Muscle of leg (tissue), 11 donors: Measurements from ENCODE around the gene MAPK8IP3. TPM values are rescaled to one million over a fixed set of nuclear protein-coding genes. Genes with fewer than 3 reads are reported as not detected.

ENCODE experiments used
- DNase-seq: peaks from one replicate; pipeline ENCODE4 v3.0.0; 2013
- H3K27ac ChIP-seq: one replicate; pipeline ENCODE4 v1.5.1; 2013; ENCODE audit warnings: mild to moderate bottlenecking, low read length, control low read depth
- H3K27me3 ChIP-seq: one replicate; pipeline ENCODE4 v1.6.1; 2013; ENCODE audit warnings: low read length; ENCODE audit not compliant: control insufficient read depth, insufficient read depth
- H3K36me3 ChIP-seq: one replicate; pipeline ENCODE4 v1.6.1; 2013; ENCODE audit warnings: low read length; ENCODE audit not compliant: control insufficient read depth, insufficient read depth
- H3K4me1 ChIP-seq: one replicate; pipeline ENCODE4 v1.6.1; 2013; ENCODE audit warnings: low read length; ENCODE audit not compliant: control insufficient read depth, insufficient read depth
- H3K4me3 ChIP-seq: one replicate; pipeline ENCODE4 v1.5.1; 2013; ENCODE audit warnings: low read length, control low read depth
- H3K9me3 ChIP-seq: replicated peaks from 2 replicates; pipeline ENCODE4 v1.6.1; 2013; ENCODE audit warnings: low read depth, low read length; ENCODE audit not compliant: control insufficient read depth
- WGBS: methylation state at CpG from one replicate; pipeline ENCODE4 v1.1.5; 2013; ENCODE audit warnings: missing lambda C conversion rate; ENCODE audit not compliant: insufficient coverage; 5-methylcytosine and 5-hydroxymethylcytosine counted together
- polyA plus RNA-seq, 8 donors: library from polyadenylated mRNA; unstranded; fragments of 120-200 nt; gene quantifications; one replicate each; pipeline versions ENCODE4 v1.2.1 to v1.2.3, GENCODE V29; 2013; ENCODE audit warnings: inconsistent platforms in 1 of 8, low replicate concordance in 1 of 8; ENCODE audit not compliant: insufficient read length in 8 of 8, insufficient read depth in 1 of 8
- total RNA-seq: library from RNA; stranded (reverse); fragments of 120-200 nt; gene quantifications from one replicate; pipeline ENCODE4 v1.2.4, GENCODE V29; 2013

The MAPK8IP3 gene
- total and polyA plus RNA-seq, 9 donors, result 35.6 to 64.3 (median 50.5) TPM

- no peaks in the 10 kb centered on the region for H3K9me3 ChIP-seq
- no peak for DNase-seq
- no peaks in the 10 kb centered on the region for H3K4me1 ChIP-seq
- H3K36me3 ChIP-seq, result peaks cover 30% of the 10 kb centered on the region
- H3K4me3 ChIP-seq, result no peak overlapping the region
- no peaks in the 10 kb centered on the region for H3K27me3 ChIP-seq
- H3K27ac ChIP-seq, result no peak overlapping the region
- 97% methylated on average over 33 of the region's 33 CpGs for WGBS
Measured at GRCh38 chr16:1740234-1740633, 34.2 kb downstream of the MAPK8IP3 start.

- Histone ChIP-seq H3K4me1 (no peaks in the 10 kb centered on the region), H3K36me3 (peaks cover 37% of the 10 kb centered on the region), H3K4me3 (no peak overlapping the region), H3K9me3 (no peaks in the 10 kb centered on the region), H3K27ac (no peak overlapping the region), H3K27me3 (no peaks in the 10 kb centered on the region)
- DNase-seq, result no peak
- WGBS, result 87% methylated on average over 27 of the region's 30 CpGs
Measured at GRCh38 chr16:1740781-1741490, 34.9 kb downstream of the MAPK8IP3 start.

GRCh38 chr16:1741553-1742165, 35.7 kb downstream of the MAPK8IP3 start:
- 90% methylated on average over 17 of the region's 19 CpGs for WGBS
- Histone ChIP-seq H3K4me3 (no peak overlapping the region), H3K27me3 (no peaks in the 10 kb centered on the region), H3K36me3 (peaks cover 41% of the 10 kb centered on the region), H3K4me1 (no peaks in the 10 kb centered on the region), H3K27ac (no peak overlapping the region), H3K9me3 (no peaks in the 10 kb centered on the region)
- DNase-seq, result no peak

- Histone ChIP-seq H3K36me3 (peaks cover 60% of the 10 kb centered on the region), H3K27me3 (no peaks in the 10 kb centered on the region), H3K27ac (no peak overlapping the region), H3K4me1 (no peaks in the 10 kb centered on the region), H3K9me3 (no peaks in the 10 kb centered on the region), H3K4me3 (no peak overlapping the region)
- no peak for DNase-seq
- 85% methylated on average over 24 of the region's 32 CpGs for WGBS
Measured at GRCh38 chr16:1743376-1744337, 37.7 kb downstream of the MAPK8IP3 start.

GRCh38 chr16:1744338-1744840, 38.4 kb downstream of the MAPK8IP3 start:
- 90% methylated on average over 15 of the region's 24 CpGs for WGBS
- Histone ChIP-seq H3K27me3 (no peaks in the 10 kb centered on the region), H3K36me3 (peaks cover 67% of the 10 kb centered on the region), H3K9me3 (no peaks in the 10 kb centered on the region), H3K27ac (no peak overlapping the region), H3K4me1 (no peaks in the 10 kb centered on the region), H3K4me3 (no peak overlapping the region)
- DNase-seq, result no peak

- Histone ChIP-seq H3K4me1 (no peaks in the 10 kb centered on the region), H3K36me3 (peaks cover 72% of the 10 kb centered on the region), H3K27ac (no peak overlapping the region), H3K4me3 (no peak overlapping the region), H3K27me3 (no peaks in the 10 kb centered on the region), H3K9me3 (no peaks in the 10 kb centered on the region)
- no peak for DNase-seq
- WGBS, result 88% methylated on average over 24 of the region's 25 CpGs
Measured at GRCh38 chr16:1745181-1745899, 39.3 kb downstream of the MAPK8IP3 start.

- no peak for DNase-seq
- H3K4me3 ChIP-seq, result no peak overlapping the region
- H3K4me1 ChIP-seq, result no peaks in the 10 kb centered on the region
- H3K9me3 ChIP-seq, result no peaks in the 10 kb centered on the region
- no peak overlapping the region for H3K27ac ChIP-seq
- WGBS, result 89% methylated on average over 23 of the region's 29 CpGs
- H3K36me3 ChIP-seq, result peaks cover 69% of the 10 kb centered on the region
- H3K27me3 ChIP-seq, result no peaks in the 10 kb centered on the region
Measured at GRCh38 chr16:1745900-1746692, 40.1 kb downstream of the MAPK8IP3 start.

- no peak for DNase-seq
- Histone ChIP-seq H3K27ac (no peak overlapping the region), H3K27me3 (no peaks in the 10 kb centered on the region), H3K4me3 (no peak overlapping the region), H3K4me1 (no peaks in the 10 kb centered on the region), H3K9me3 (no peaks in the 10 kb centered on the region), H3K36me3 (peaks cover 70% of the 10 kb centered on the region)
- 89% methylated on average over 24 of the region's 31 CpGs for WGBS
Measured at GRCh38 chr16:1746693-1747195, 40.7 kb downstream of the MAPK8IP3 start.

GRCh38 chr16:1747934-1748333, 41.9 kb downstream of the MAPK8IP3 start:
- no peak overlapping the region for H3K27ac ChIP-seq
- H3K27me3 ChIP-seq, result no peaks in the 10 kb centered on the region
- H3K36me3 ChIP-seq, result peaks cover 82% of the 10 kb centered on the region
- no peaks in the 10 kb centered on the region for H3K9me3 ChIP-seq
- no peaks in the 10 kb centered on the region for H3K4me1 ChIP-seq
- WGBS, result 81% methylated on average over 11 of the region's 11 CpGs
- DNase-seq, result no peak
- H3K4me3 ChIP-seq, result no peak overlapping the region
